GM23338 (cell line): ENCODE measurements around the gene CAPN15. TPM values are rescaled to one million over a fixed set of nuclear protein-coding genes. Genes with fewer than 3 reads are reported as not detected.

Experiments used
- ATAC-seq: fragments of 200-7000 bp; cut with Tn5 transposase; 3 replicates; pipeline ENCODE4 v1.9.1; 2020
- DNase-seq: peaks from one replicate; pipeline ENCODE4 v3.0.0-alpha.2; 2015; ENCODE audit warnings: low spot score
- H2AFZ ChIP-seq: fragments of 200-600 bp; sonication (generic); 2 replicates; pipeline ENCODE4 v1.8.0; 2016; ENCODE audit warnings: antibody characterized with exemption, mild to moderate bottlenecking, moderate library complexity
- H3F3A ChIP-seq: fragments of 200-600 bp; sonication (generic); replicated peaks from 2 replicates; pipeline ENCODE4 v1.8.0; 2017; ENCODE audit warnings: antibody characterized with exemption, mixed run types, low read depth
- H3K27ac ChIP-seq: fragments of 200-600 bp; sonication (generic); 2 replicates; pipeline ENCODE4 v1.6.1; 2016; ENCODE audit warnings: low read depth
- H3K27me3 ChIP-seq: fragments of 200-600 bp; sonication (generic); 2 replicates; pipeline ENCODE4 v1.8.0; 2016; ENCODE audit warnings: mild to moderate bottlenecking, mixed run types, moderate library complexity; ENCODE audit not compliant: insufficient read depth
- H3K36me3 ChIP-seq: fragments of 200-600 bp; sonication (generic); 2 replicates; pipeline ENCODE4 v1.8.0; 2016; ENCODE audit warnings: mild to moderate bottlenecking; ENCODE audit not compliant: insufficient read depth
- H3K4me1 ChIP-seq: fragments of 200-600 bp; sonication (generic); 2 replicates; pipeline ENCODE4 v1.8.0; 2016; ENCODE audit warnings: mild to moderate bottlenecking, moderate library complexity; ENCODE audit not compliant: insufficient read depth
- H3K4me2 ChIP-seq: fragments of 200-600 bp; sonication (generic); 2 replicates; pipeline ENCODE4 v1.7.1; 2017; ENCODE audit warnings: mixed run types
- H3K4me3 ChIP-seq: fragments of 200-600 bp; sonication (generic); 2 replicates; pipeline ENCODE4 v1.6.1; 2016; ENCODE audit warnings: mixed run types
- H3K79me2 ChIP-seq: fragments of 200-600 bp; sonication (generic); replicated peaks from 2 replicates; pipeline ENCODE4 v1.8.0; 2017; ENCODE audit warnings: mild to moderate bottlenecking; ENCODE audit not compliant: insufficient read depth
- H3K9me2 ChIP-seq: fragments of 200-600 bp; sonication (generic); 2 replicates; pipeline ENCODE4 v1.8.0; 2017; ENCODE audit not compliant: insufficient read depth
- H4K20me1 ChIP-seq: fragments of 200-600 bp; sonication (generic); replicated peaks from 2 replicates; pipeline ENCODE4 v1.8.0; 2017; ENCODE audit warnings: mild to moderate bottlenecking; ENCODE audit not compliant: insufficient read depth
- H3K27ac Mint-ChIP-seq: 2 replicates; pipeline ENCODE4 v1.8.0; 2020; ENCODE audit warnings: inconsistent platforms, mild to moderate bottlenecking, moderate library complexity, mixed read lengths
- H3K27me3 Mint-ChIP-seq: 3 replicates; pipeline ENCODE4 v1.8.0; 2022; ENCODE audit warnings: low read depth, mild to moderate bottlenecking, moderate library complexity, mixed read lengths, inconsistent platforms; ENCODE audit not compliant: insufficient read depth, poor library complexity
- H3K36me3 Mint-ChIP-seq: 3 replicates; pipeline ENCODE4 v1.8.0; 2021; ENCODE audit warnings: low read depth, mild to moderate bottlenecking, inconsistent platforms, moderate library complexity, mixed read lengths
- H3K4me1 Mint-ChIP-seq: 3 replicates; pipeline ENCODE4 v1.8.0; 2020; ENCODE audit warnings: mild to moderate bottlenecking, inconsistent platforms, mixed read lengths
- H3K4me3 Mint-ChIP-seq: 3 replicates; pipeline ENCODE4 v1.8.0; 2021; ENCODE audit warnings: moderate library complexity, mild to moderate bottlenecking, inconsistent platforms, mixed read lengths
- H3K9me3 Mint-ChIP-seq: 3 replicates; pipeline ENCODE4 v1.8.0; 2020; ENCODE audit warnings: moderate library complexity, mild to moderate bottlenecking, inconsistent platforms, mixed read lengths
- NANOG ChIP-seq: IDR thresholded peaks from 2 replicates; pipeline ENCODE4 v1.6.1; 2016; ENCODE audit warnings: antibody characterized with exemption, borderline replicate concordance
- POLR2AphosphoS5 ChIP-seq: IDR thresholded peaks from 2 replicates; pipeline ENCODE4 v1.6.1; 2016; ENCODE audit warnings: antibody characterized with exemption, low read depth
- ZNF331 ChIP-seq: fragments of 250-450 bp; sonication (Bioruptor Pico); IDR thresholded peaks from 2 replicates; pipeline ENCODE4 v1.5.0; 2020; ENCODE audit warnings: low read depth, mild to moderate bottlenecking, moderate library complexity
- polyA plus RNA-seq: library from polyadenylated mRNA; unstranded; fragments of >200 nt; fragmentation: Nextera tagmentation; extraction: Ambion mirVana; gene quantifications from 2 replicates; pipeline ENCODE4 v1.2.1, GENCODE V29; 2016
- total RNA-seq: library from RNA; depleted of rRNA; stranded (reverse); fragments of >200 nt; shearing (Covaris generic); gene quantifications from 2 replicates; pipeline ENCODE4 v1.2.3, GENCODE V29; 2014
- TF ChIP-seq, protein P1 (sequence below), 2 experiments: fragments of 200-600 bp in 1 of 2; sonication (generic) in 1 of 2; conservative IDR thresholded peaks; 2 replicates each; pipeline versions ENCODE4 v1.5.1 to v1.6.1; 2016 to 2017; ENCODE audit warnings: antibody characterized with exemption in 2 of 2, low read depth in 2 of 2, mild to moderate bottlenecking in 2 of 2, moderate library complexity in 1 of 2

Gene CAPN15
- total and polyA plus RNA-seq, 2 experiments from 2014 or later: 27.3 to 164 TPM

DNA sequence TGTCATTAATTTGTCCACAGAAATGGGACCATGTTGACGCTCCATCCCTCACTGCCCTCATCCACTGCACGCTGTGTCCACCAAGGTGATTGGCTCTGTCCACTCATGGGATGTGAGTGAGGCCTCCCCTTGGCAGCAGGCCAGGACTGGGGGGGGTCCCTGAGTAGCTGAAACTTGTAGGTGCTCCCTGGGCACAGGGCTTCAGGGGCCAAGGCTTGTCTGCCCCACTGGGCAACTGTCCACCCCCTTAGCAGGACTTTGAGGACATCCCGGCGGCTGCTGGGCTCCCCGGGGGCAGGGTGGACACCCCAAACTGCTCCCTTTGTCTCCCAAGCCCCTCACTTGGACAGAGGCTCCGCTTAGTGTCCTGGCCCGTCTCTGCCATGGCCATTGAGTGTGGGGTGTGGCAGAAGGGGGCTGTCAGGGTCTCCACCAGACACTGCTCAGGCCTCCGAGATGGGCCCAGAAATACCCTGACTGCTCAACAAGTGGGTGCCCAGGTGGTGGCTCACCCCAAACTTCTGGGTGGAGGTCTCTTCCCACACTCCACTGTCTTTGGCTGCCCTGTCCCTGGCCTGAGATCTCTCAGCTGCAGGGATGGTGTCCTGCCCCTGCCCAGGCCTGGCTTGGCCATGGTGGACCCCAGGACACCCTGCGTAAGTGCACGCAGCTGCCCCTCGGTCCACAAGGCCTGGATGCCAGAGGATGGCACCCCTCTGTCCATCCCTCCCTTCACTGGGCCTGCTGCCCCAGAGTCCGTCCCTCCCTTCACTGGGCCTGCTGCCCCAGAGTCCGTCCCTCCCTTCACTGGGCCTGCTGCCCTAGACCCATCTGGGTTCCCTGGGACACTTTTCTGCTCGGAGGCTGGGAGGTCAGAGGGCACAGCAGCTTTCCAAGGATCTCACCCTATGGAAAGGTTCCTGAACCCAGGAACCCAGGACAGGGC lies 59.4 kb downstream of the CAPN15 start:
- H3K27ac Mint-ChIP-seq: peak overlapping the region; percentile 86; the same call in 1 of the 2 replicates
- Histone ChIP-seq H2AFZ (no peak overlapping the region), H3K4me3 (no peak overlapping the region), H3K4me2 (no peak overlapping the region), H4K20me1 (peaks cover 20% of the 10 kb centered on the region), H3K36me3 (no peaks in the 10 kb centered on the region), H3K9me2 (no peaks in the 10 kb centered on the region), H3K27ac (no peak overlapping the region), H3K27me3 (peaks cover 30% of the 10 kb centered on the region), H3K4me1 (peaks cover 5% of the 10 kb centered on the region; the same call in 1 of the 2 replicates), H3F3A (peaks cover 10% of the 10 kb centered on the region; the same call in 1 of the 2 replicates), H3K79me2 (peaks cover 18% of the 10 kb centered on the region)
- peaks cover 14% of the 10 kb centered on the region for H3K4me1 Mint-ChIP-seq
- TF ChIP-seq POLR2AphosphoS5: peak; percentile 51
- no peak for TF ChIP-seq NANOG
- peaks cover 3% of the 10 kb centered on the region; the same call in 1 of the 3 replicates for H3K36me3 Mint-ChIP-seq
- no peak for DNase-seq
- peak overlapping the region; percentile 87 for H3K4me3 Mint-ChIP-seq
- no peak for ATAC-seq
- peaks cover 30% of the 10 kb centered on the region for H3K27me3 Mint-ChIP-seq
- H3K9me3 Mint-ChIP-seq: no peaks in the 10 kb centered on the region; the same call in 2 of the 3 replicates

DNA sequence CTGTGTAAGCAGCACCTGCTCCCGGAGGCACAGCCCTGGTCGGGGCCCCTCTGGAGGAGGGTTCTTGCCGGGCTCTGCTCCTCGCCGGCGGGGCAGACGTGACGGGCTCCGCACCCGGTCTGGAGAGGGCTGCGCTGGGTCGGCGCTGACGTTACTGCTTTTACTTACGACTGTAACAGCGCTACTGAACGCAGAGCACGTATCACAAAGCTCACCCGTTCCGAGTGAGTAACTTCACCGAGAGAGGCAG lies 61.1 kb downstream of the CAPN15 start:
- H3K4me3 ChIP-seq: peak overlapping the region; percentile 98
- ATAC-seq (peak; percentile 20), DNase-seq (peak; percentile 78)
- no peaks in the 10 kb centered on the region for H3K36me3 ChIP-seq
- 0 out of 2 replicates have a peak overlapping the region, but pooled peaks have one; percentile 99 for H3K27ac ChIP-seq
- H3K27me3 Mint-ChIP-seq: peaks cover 31% of the 10 kb centered on the region
- peaks cover 30% of the 10 kb centered on the region for H3K27me3 ChIP-seq
- peak overlapping the region; percentile 84 for H3K4me2 ChIP-seq
- H3K36me3 Mint-ChIP-seq: peaks cover 3% of the 10 kb centered on the region; the same call in 1 of the 3 replicates
- H2AFZ ChIP-seq: no peak overlapping the region
- H3K27ac Mint-ChIP-seq: peak overlapping the region; percentile 98
- TF ChIP-seq ZNF331: no peak
- H3K4me1 ChIP-seq: peaks cover 5% of the 10 kb centered on the region; the same call in 1 of the 2 replicates
- H4K20me1 ChIP-seq: peaks cover 23% of the 10 kb centered on the region
- H3K4me1 Mint-ChIP-seq: peaks cover 16% of the 10 kb centered on the region
- peaks cover 26% of the 10 kb centered on the region for H3K79me2 ChIP-seq
- no peaks in the 10 kb centered on the region; the same call in 1 of the 3 replicates for H3K9me3 Mint-ChIP-seq
- H3K4me3 Mint-ChIP-seq: peak overlapping the region; percentile 87
- no peaks in the 10 kb centered on the region for H3K9me2 ChIP-seq
- peaks cover 8% of the 10 kb centered on the region; the same call in 1 of the 2 replicates for H3F3A ChIP-seq

DNA sequence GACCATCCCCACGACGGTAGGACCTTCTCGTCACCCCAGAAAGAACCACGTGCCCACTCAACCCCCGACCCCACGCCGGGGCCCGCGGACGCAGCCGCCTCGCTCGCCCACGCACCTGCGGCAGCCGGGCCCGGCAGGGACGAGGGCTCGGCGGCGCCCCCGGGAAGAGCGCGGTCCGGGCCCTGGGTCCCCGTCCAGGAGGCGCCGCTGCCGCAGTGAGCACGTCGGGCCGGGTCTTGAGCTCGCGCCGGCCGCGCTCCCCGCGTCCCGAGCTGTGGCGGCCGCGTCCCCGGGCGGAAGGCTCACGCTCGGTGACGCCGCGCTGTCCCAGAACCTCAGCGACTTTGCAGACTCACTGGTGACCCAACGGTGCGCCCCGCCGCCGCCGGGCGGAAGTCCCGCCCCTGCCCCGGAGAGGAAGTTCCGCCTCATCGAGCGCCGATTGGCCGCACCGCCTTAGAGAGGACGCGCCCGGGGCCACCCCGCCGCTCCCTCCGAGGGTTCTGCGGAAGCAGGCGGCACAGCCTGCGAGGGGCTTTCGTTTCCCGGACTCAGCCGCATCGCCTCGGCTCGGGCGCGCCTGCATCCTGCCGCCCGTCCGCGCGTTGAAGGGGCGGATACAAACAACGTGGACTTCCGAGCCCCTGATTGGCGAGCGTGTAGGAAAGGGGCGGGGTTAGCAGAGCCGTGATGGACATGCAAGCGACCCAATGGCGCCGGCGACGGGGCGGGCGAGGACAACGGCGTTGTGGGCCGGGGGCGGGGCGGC lies 61.6 kb downstream of the CAPN15 start:
- Histone ChIP-seq H3K4me2 (peak overlapping the region; percentile 84), H3K9me2 (no peaks in the 10 kb centered on the region), H3K4me3 (peak overlapping the region; percentile 98), H3K36me3 (no peaks in the 10 kb centered on the region), H4K20me1 (peaks cover 24% of the 10 kb centered on the region), H3K4me1 (0 out of 2 replicates have a peak, but pooled peaks cover under 1% of the 10 kb centered on the region), H3K27me3 (peaks cover 30% of the 10 kb centered on the region), H3F3A (peaks cover 8% of the 10 kb centered on the region; the same call in 1 of the 2 replicates), H2AFZ (peak overlapping the region; percentile 91), H3K79me2 (peaks cover 26% of the 10 kb centered on the region), H3K27ac (peak overlapping the region; percentile 99)
- DNase-seq (peak; percentile 96), ATAC-seq (peak; percentile 75)
- peaks cover 16% of the 10 kb centered on the region for H3K4me1 Mint-ChIP-seq
- H3K9me3 Mint-ChIP-seq: no peaks in the 10 kb centered on the region; the same call in 1 of the 3 replicates
- peaks cover 32% of the 10 kb centered on the region for H3K27me3 Mint-ChIP-seq
- peaks cover 3% of the 10 kb centered on the region; the same call in 1 of the 3 replicates for H3K36me3 Mint-ChIP-seq
- TF ChIP-seq, protein P1, sequence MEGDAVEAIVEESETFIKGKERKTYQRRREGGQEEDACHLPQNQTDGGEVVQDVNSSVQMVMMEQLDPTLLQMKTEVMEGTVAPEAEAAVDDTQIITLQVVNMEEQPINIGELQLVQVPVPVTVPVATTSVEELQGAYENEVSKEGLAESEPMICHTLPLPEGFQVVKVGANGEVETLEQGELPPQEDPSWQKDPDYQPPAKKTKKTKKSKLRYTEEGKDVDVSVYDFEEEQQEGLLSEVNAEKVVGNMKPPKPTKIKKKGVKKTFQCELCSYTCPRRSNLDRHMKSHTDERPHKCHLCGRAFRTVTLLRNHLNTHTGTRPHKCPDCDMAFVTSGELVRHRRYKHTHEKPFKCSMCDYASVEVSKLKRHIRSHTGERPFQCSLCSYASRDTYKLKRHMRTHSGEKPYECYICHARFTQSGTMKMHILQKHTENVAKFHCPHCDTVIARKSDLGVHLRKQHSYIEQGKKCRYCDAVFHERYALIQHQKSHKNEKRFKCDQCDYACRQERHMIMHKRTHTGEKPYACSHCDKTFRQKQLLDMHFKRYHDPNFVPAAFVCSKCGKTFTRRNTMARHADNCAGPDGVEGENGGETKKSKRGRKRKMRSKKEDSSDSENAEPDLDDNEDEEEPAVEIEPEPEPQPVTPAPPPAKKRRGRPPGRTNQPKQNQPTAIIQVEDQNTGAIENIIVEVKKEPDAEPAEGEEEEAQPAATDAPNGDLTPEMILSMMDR (conservative IDR thresholded peaks at IDR 0.05; ENCODE audit: low read depth in 2 of 2): no peak
- peak; percentile 83 for TF ChIP-seq POLR2AphosphoS5
- peak overlapping the region; percentile 99 for H3K27ac Mint-ChIP-seq
- peak overlapping the region; percentile 87 for H3K4me3 Mint-ChIP-seq
